B cell (primary cell): Measurements from ENCODE around the gene FNDC3A.
"Not testable (repeated sequence)": the region's sequence is repeated elsewhere in the genome, so short reads cannot be mapped to it uniquely, and the experiment has no call there.

Experiments used
- CTCF ChIP-seq: fragments of 200-600 bp; IDR thresholded peaks from one replicate; pipeline ENCODE4 v1.8.0; 2022; ENCODE audit warnings: antibody characterized with exemption, mild to moderate bottlenecking
- EZH2 ChIP-seq: IDR thresholded peaks from 2 replicates; pipeline ENCODE4 v1.6.1; 2012; ENCODE audit warnings: borderline replicate concordance, low read depth, mild to moderate bottlenecking, moderate library complexity, low read length; ENCODE audit not compliant: insufficient read depth, poor library complexity, severe bottlenecking

GRCh38 chr13:49061388-49061752 lies 85.7 kb downstream of the FNDC3A start:
- not testable (repeated sequence) for TF ChIP-seq CTCF, EZH2
